Hepatic stellate cell (primary cell): ENCODE measurements around the gene MRPL34.
A peak's percentile ranks its signal among the peaks of the same experiment; 100 is the strongest.

ENCODE experiments used
- DNase-seq: peaks from one replicate; pipeline ENCODE4 v3.0.0; 2011; ENCODE audit warnings: low spot score

MRPL34 gene

GRCh38 chr19:17309965-17310461, 4.3 kb downstream of the MRPL34 start:
- peak; percentile 32 for DNase-seq

- peak; percentile 91 for DNase-seq
Measured at GRCh38 chr19:17311455-17312188, 6.0 kb downstream of the MRPL34 start.

- no peak for DNase-seq
Measured at GRCh38 chr19:17312189-17313113, 6.8 kb downstream of the MRPL34 start.

- no peak for DNase-seq
Measured at GRCh38 chr19:17314007-17314593, 8.4 kb downstream of the MRPL34 start.

- no peak for DNase-seq
Measured at GRCh38 chr19:17318966-17319365, 13.3 kb downstream of the MRPL34 start.

GRCh38 chr19:17319473-17320238, 14.0 kb downstream of the MRPL34 start:
- DNase-seq = no peak

GRCh38 chr19:17320435-17320834, 14.8 kb downstream of the MRPL34 start:
- DNase-seq = no peak

GRCh38 chr19:17321655-17322489, 16.2 kb downstream of the MRPL34 start:
- no peak for DNase-seq

- no peak for DNase-seq
Measured at GRCh38 chr19:17322854-17323253, 17.2 kb downstream of the MRPL34 start.

- no peak for DNase-seq
Measured at GRCh38 chr19:17323300-17323963, 17.8 kb downstream of the MRPL34 start.

- no peak for DNase-seq
Measured at GRCh38 chr19:17323964-17324332, 18.3 kb downstream of the MRPL34 start.

GRCh38 chr19:17324357-17325114, 18.9 kb downstream of the MRPL34 start:
- no peak for DNase-seq

- no peak for DNase-seq
Measured at GRCh38 chr19:17325133-17325532, 19.5 kb downstream of the MRPL34 start.

GRCh38 chr19:17325881-17326594, 20.4 kb downstream of the MRPL34 start:
- peak; percentile 78 for DNase-seq

GRCh38 chr19:17326595-17326966, 20.9 kb downstream of the MRPL34 start:
- DNase-seq = no peak

- no peak for DNase-seq
Measured at GRCh38 chr19:17327068-17327653, 21.5 kb downstream of the MRPL34 start.

GRCh38 chr19:17327654-17328516, 22.2 kb downstream of the MRPL34 start:
- no peak for DNase-seq
